WTC11 (cell line): ENCODE measurements around the gene MRPL14. TPM values are rescaled to one million over a fixed set of nuclear protein-coding genes. Genes with fewer than 3 reads are reported as not detected.

ENCODE experiments used
- ATAC-seq: fragments of 200-7000 bp; cut with Tn5 transposase; 2 replicates; pipeline ENCODE4 v1.10.0; 2021; ENCODE audit warnings: mild to moderate bottlenecking, moderate library complexity
- CTCF ChIA-PET: fragments of 300-600 bp; sonication (Branson Sonifier 250); formaldehyde crosslinking; loops from one replicate; lab custom pipeline; 2021; ENCODE audit warnings: antibody characterized with exemption; lab: Charles Lee
- POLR2A ChIA-PET: fragments of 350-600 bp; sonication (Branson Sonifier 250); formaldehyde crosslinking; loops from one replicate; lab custom pipeline; 2021; ENCODE audit warnings: antibody characterized with exemption; lab: Charles Lee
- DNase-seq: peaks from one replicate; pipeline ENCODE4 v3.0.0; 2021; ENCODE audit warnings: low spot score
- H3K27ac Mint-ChIP-seq: 2 replicates; pipeline ENCODE4 v1.8.0; 2021; ENCODE audit warnings: mixed read lengths
- H3K27me3 Mint-ChIP-seq: 2 replicates; pipeline ENCODE4 v1.8.0; 2021; ENCODE audit warnings: low read depth, mild to moderate bottlenecking, moderate library complexity, mixed read lengths
- H3K36me3 Mint-ChIP-seq: 2 replicates; pipeline ENCODE4 v1.8.0; 2021; ENCODE audit warnings: mixed read lengths
- H3K4me1 Mint-ChIP-seq: 2 replicates; pipeline ENCODE4 v1.8.0; 2022; ENCODE audit warnings: mixed read lengths
- H3K4me3 Mint-ChIP-seq: 2 replicates; pipeline ENCODE4 v1.8.0; 2021; ENCODE audit warnings: mild to moderate bottlenecking, moderate library complexity, mixed read lengths
- H3K9me3 Mint-ChIP-seq: 2 replicates; pipeline ENCODE4 v1.8.0; 2021; ENCODE audit warnings: mixed read lengths
- CREB1 ChIP-seq: sonication (generic); formaldehyde crosslinking; IDR thresholded peaks from 2 replicates; pipeline ENCODE4 v1.8.0; 2023; ENCODE audit warnings: mild to moderate bottlenecking, missing genetic modification reagents
- CREM ChIP-seq: sonication (generic); formaldehyde crosslinking; IDR thresholded peaks from 2 replicates; pipeline ENCODE4 v1.8.1; 2022; ENCODE audit warnings: mild to moderate bottlenecking, missing genetic modification reagents, moderate library complexity
- E2F5 ChIP-seq: sonication (generic); formaldehyde crosslinking; IDR thresholded peaks from 2 replicates; pipeline ENCODE4 v1.8.1; 2022; ENCODE audit warnings: mild to moderate bottlenecking, moderate library complexity, missing genetic modification reagents
- ELF4 ChIP-seq: sonication (generic); formaldehyde crosslinking; IDR thresholded peaks from 2 replicates; pipeline ENCODE4 v1.8.1; 2022; ENCODE audit warnings: low read depth, mild to moderate bottlenecking, moderate library complexity, missing genetic modification reagents
- JUN ChIP-seq: sonication (generic); formaldehyde crosslinking; IDR thresholded peaks from 2 replicates; pipeline ENCODE4 v1.8.0; 2023; ENCODE audit warnings: mild to moderate bottlenecking, missing genetic modification reagents
- MAX ChIP-seq: sonication (generic); formaldehyde crosslinking; IDR thresholded peaks from 2 replicates; pipeline ENCODE4 v1.8.0; 2022; ENCODE audit warnings: mild to moderate bottlenecking, missing genetic modification reagents
- MYBL2 ChIP-seq: sonication (generic); formaldehyde crosslinking; IDR thresholded peaks from 2 replicates; pipeline ENCODE4 v1.8.1; 2023; ENCODE audit warnings: mild to moderate bottlenecking, moderate library complexity, missing genetic modification reagents
- NFATC4 ChIP-seq: fragments of 250-450 bp; sonication (Bioruptor Pico); IDR thresholded peaks from 2 replicates; pipeline ENCODE4 v1.9.0; 2021; ENCODE audit warnings: mild to moderate bottlenecking
- NR1H2 ChIP-seq: sonication (generic); formaldehyde crosslinking; IDR thresholded peaks from 2 replicates; pipeline ENCODE4 v1.9.0; 2021; ENCODE audit warnings: mild to moderate bottlenecking, moderate library complexity, missing genetic modification reagents
- RORB ChIP-seq: fragments of 250-450 bp; sonication (Bioruptor Pico); IDR thresholded peaks from 2 replicates; pipeline ENCODE4 v1.9.0; 2021; ENCODE audit warnings: mild to moderate bottlenecking
- SMAD3 ChIP-seq: sonication (generic); formaldehyde crosslinking; IDR thresholded peaks from 2 replicates; pipeline ENCODE4 v1.8.0; 2022; ENCODE audit warnings: missing genetic modification reagents, mild to moderate bottlenecking, borderline replicate concordance
- ZNF138 ChIP-seq: sonication (generic); formaldehyde crosslinking; conservative IDR thresholded peaks from 2 replicates; pipeline ENCODE4 v1.8.1; 2022; ENCODE audit warnings: mild to moderate bottlenecking, moderate library complexity, missing genetic modification reagents
- ZNF416 ChIP-seq: fragments of 250-450 bp; sonication (Bioruptor Pico); IDR thresholded peaks from 2 replicates; pipeline ENCODE4 v1.9.0; 2021; ENCODE audit warnings: mild to moderate bottlenecking, inconsistent platforms
- ZNF425 ChIP-seq: fragments of 250-450 bp; sonication (Bioruptor Pico); conservative IDR thresholded peaks from 2 replicates; pipeline ENCODE4 v1.9.0; 2021; ENCODE audit warnings: mild to moderate bottlenecking
- total RNA-seq: library from RNA; stranded (reverse); gene quantifications from 3 replicates; pipeline ENCODE4 v1.2.3, GENCODE V29; 2021
- TF ChIP-seq, protein P1 (sequence below): sonication (generic); formaldehyde crosslinking; IDR thresholded peaks from 2 replicates; pipeline ENCODE4 v1.8.1; 2023; ENCODE audit warnings: mild to moderate bottlenecking, missing genetic modification reagents
- TF ChIP-seq, protein P2 (sequence below): sonication (generic); formaldehyde crosslinking; IDR thresholded peaks from 2 replicates; pipeline ENCODE4 v1.8.0; 2023; ENCODE audit warnings: missing genetic modification reagents
- TF ChIP-seq, protein P3 (sequence below): fragments of 250-450 bp; sonication (Bioruptor Pico); IDR thresholded peaks from 2 replicates; pipeline ENCODE4 v2.1.2; 2022; ENCODE audit warnings: mild to moderate bottlenecking, moderate library complexity
- TF ChIP-seq, protein P4 (sequence below): fragments of 250-450 bp; sonication (Bioruptor Pico); IDR thresholded peaks from 2 replicates; pipeline ENCODE4 v1.9.0; 2021; ENCODE audit warnings: mild to moderate bottlenecking

MRPL14 gene
- total RNA-seq, 1 experiment from 2014 or later, result 74.2 TPM

DNA sequence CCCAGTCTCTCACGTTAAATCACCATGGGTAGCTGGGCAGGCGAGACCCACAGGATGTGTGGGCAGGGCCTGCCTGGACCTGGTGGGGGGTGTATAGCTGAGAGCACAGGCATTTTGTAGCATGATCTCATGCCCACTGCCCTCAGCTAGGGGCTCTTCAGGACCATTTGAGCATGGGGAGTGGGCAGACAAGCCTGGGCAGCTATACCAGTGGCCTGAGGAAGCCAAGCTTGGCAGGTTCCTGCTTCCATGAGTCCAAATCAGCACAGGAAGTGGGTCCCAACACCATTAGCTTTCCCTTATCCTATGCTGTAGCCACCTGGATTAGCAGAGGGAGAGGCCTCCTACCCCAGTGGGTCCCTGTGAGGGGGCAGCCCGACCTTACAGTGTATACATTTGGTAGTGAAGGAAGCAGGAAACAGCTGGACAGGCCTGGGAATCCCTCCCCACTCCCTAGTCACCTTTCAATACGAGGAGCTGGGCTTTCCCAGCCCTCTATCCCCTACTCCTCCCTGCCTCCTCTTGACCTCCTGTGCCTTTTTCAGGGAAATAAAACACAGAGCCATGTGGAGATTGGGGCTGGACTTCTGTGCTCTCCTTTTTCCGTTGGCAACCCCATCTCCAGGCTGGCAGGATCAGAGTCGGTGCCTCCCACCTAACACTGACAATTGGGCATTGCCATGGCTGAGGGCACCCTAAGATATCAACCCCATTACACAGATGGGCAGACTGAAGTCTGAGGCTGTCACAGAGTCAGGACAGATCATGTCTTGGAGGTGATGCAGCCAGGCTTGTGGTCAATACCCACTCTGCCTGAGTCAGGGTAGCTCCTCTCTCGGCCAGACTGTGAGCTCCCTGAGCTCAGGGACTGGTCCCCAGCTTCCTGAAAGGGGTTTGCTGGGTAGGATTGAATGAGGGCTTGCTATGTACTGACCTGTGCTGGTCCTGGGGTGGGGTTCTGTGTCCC, 59.8 kb downstream of the MRPL14 start:
- ATAC-seq, result no peak
- Mint-ChIP-seq H3K27me3 (no peaks in the 10 kb centered on the region; the same call in 1 of the 2 replicates), H3K4me3 (no peak overlapping the region)
- CTCF ChIA-PET, result interaction anchor here (0.7 to 2.2 kb wide), 5 partner anchors 11 to 293 kb away, joined by 3 to 17 read pairs (median 3); no protein-coding TSS in a partner anchor
- no peak for DNase-seq
- no peak for TF ChIP-seq CREB1 (CRISPR knock-in tag)
- no peak for TF ChIP-seq MYBL2 (CRISPR knock-in tag)
- TF ChIP-seq, protein P1, sequence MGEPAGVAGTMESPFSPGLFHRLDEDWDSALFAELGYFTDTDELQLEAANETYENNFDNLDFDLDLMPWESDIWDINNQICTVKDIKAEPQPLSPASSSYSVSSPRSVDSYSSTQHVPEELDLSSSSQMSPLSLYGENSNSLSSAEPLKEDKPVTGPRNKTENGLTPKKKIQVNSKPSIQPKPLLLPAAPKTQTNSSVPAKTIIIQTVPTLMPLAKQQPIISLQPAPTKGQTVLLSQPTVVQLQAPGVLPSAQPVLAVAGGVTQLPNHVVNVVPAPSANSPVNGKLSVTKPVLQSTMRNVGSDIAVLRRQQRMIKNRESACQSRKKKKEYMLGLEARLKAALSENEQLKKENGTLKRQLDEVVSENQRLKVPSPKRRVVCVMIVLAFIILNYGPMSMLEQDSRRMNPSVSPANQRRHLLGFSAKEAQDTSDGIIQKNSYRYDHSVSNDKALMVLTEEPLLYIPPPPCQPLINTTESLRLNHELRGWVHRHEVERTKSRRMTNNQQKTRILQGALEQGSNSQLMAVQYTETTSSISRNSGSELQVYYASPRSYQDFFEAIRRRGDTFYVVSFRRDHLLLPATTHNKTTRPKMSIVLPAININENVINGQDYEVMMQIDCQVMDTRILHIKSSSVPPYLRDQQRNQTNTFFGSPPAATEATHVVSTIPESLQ, result no peak
- no peak for TF ChIP-seq ZNF425
- no peak for TF ChIP-seq CREM (CRISPR knock-in tag)
- TF ChIP-seq SMAD3 (CRISPR knock-in tag), result no peak
- TF ChIP-seq, protein P2, sequence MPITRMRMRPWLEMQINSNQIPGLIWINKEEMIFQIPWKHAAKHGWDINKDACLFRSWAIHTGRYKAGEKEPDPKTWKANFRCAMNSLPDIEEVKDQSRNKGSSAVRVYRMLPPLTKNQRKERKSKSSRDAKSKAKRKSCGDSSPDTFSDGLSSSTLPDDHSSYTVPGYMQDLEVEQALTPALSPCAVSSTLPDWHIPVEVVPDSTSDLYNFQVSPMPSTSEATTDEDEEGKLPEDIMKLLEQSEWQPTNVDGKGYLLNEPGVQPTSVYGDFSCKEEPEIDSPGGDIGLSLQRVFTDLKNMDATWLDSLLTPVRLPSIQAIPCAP (CRISPR knock-in tag), result no peak
- TF ChIP-seq, all 79 proteins: peak for 0
- POLR2A ChIA-PET, result no interaction called here
- Mint-ChIP-seq H3K4me1 (peaks cover 19% of the 10 kb centered on the region), H3K9me3 (no peaks in the 10 kb centered on the region), H3K36me3 (no peaks in the 10 kb centered on the region), H3K27ac (no peak overlapping the region)

GRCh38 chr6:44066394-44067172, 60.7 kb downstream of the MRPL14 start:
- no peaks in the 10 kb centered on the region for H3K9me3 Mint-ChIP-seq
- TF ChIP-seq ZNF416 (CRISPR knock-in tag), result no peak
- TF ChIP-seq CREM (CRISPR knock-in tag), result no peak
- TF ChIP-seq MAX (CRISPR knock-in tag), result no peak
- TF ChIP-seq NR1H2 (CRISPR knock-in tag), result no peak
- TF ChIP-seq JUN (CRISPR knock-in tag), result no peak
- TF ChIP-seq, protein P3, sequence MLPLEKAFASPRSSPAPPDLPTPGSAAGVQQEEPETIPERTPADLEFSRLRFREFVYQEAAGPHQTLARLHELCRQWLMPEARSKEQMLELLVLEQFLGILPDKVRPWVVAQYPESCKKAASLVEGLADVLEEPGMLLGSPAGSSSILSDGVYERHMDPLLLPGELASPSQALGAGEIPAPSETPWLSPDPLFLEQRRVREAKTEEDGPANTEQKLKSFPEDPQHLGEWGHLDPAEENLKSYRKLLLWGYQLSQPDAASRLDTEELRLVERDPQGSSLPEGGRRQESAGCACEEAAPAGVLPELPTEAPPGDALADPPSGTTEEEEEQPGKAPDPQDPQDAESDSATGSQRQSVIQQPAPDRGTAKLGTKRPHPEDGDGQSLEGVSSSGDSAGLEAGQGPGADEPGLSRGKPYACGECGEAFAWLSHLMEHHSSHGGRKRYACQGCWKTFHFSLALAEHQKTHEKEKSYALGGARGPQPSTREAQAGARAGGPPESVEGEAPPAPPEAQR (CRISPR knock-in tag), result no peak
- TF ChIP-seq, protein P4, sequence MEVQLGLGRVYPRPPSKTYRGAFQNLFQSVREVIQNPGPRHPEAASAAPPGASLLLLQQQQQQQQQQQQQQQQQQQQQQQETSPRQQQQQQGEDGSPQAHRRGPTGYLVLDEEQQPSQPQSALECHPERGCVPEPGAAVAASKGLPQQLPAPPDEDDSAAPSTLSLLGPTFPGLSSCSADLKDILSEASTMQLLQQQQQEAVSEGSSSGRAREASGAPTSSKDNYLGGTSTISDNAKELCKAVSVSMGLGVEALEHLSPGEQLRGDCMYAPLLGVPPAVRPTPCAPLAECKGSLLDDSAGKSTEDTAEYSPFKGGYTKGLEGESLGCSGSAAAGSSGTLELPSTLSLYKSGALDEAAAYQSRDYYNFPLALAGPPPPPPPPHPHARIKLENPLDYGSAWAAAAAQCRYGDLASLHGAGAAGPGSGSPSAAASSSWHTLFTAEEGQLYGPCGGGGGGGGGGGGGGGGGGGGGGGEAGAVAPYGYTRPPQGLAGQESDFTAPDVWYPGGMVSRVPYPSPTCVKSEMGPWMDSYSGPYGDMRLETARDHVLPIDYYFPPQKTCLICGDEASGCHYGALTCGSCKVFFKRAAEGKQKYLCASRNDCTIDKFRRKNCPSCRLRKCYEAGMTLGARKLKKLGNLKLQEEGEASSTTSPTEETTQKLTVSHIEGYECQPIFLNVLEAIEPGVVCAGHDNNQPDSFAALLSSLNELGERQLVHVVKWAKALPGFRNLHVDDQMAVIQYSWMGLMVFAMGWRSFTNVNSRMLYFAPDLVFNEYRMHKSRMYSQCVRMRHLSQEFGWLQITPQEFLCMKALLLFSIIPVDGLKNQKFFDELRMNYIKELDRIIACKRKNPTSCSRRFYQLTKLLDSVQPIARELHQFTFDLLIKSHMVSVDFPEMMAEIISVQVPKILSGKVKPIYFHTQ (CRISPR knock-in tag), result no peak
- no peak for TF ChIP-seq ZNF138 (CRISPR knock-in tag)
- no peak for TF ChIP-seq NFATC4 (CRISPR knock-in tag)
- TF ChIP-seq E2F5 (CRISPR knock-in tag), result no peak
- no peak for TF ChIP-seq RORB
- no peak for TF ChIP-seq ELF4 (CRISPR knock-in tag)
- H3K4me3 Mint-ChIP-seq, result no peak overlapping the region
- H3K36me3 Mint-ChIP-seq, result no peaks in the 10 kb centered on the region
- H3K4me1 Mint-ChIP-seq, result peaks cover 15% of the 10 kb centered on the region
- no peak for ATAC-seq
- CTCF ChIA-PET, result interaction anchor here (1.3 to 5.3 kb wide), 4 partner anchors 8 to 292 kb away, joined by 4 to 96 read pairs (median 32); no protein-coding TSS in a partner anchor
- DNase-seq, result no peak
- no peaks in the 10 kb centered on the region; the same call in 1 of the 2 replicates for H3K27me3 Mint-ChIP-seq
- POLR2A ChIA-PET, result interaction anchor here (0.6 kb wide), 1 partner anchor 172 kb away, joined by 5 read pairs; no protein-coding TSS in a partner anchor
- H3K27ac Mint-ChIP-seq, result no peak overlapping the region
